GM12874 (cell line): ENCODE results near the gene PLA2G12B.

Source experiments
- TF ChIP-seq, protein P1 (sequence below): IDR thresholded peaks from 2 replicates; pipeline ENCODE4 v1.5.1; 2011; ENCODE audit warnings: low read depth, mild to moderate bottlenecking, control low read depth, low read length, moderate library complexity; ENCODE audit not compliant: insufficient read depth

Gene PLA2G12B

DNA sequence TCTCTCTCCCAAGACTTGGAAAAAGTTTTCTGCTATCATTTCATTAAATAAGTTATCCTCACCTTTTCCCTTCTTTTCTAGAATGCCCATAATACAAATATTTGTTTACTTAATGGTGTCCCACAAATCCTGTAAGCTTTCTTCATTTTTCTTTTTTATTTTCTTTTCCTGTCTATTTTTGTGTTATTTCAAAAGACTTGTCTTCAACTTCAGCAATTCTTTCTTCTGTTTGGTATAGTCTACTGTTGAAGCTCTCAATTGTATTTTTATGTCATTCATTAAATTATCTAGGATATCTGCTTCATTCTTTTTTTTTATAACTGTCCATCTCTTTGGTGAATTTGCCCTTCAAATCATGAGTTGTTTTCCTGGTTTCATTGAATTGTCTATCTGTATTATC lies 25.1 kb upstream of the PLA2G12B start:
- TF ChIP-seq, protein P1, sequence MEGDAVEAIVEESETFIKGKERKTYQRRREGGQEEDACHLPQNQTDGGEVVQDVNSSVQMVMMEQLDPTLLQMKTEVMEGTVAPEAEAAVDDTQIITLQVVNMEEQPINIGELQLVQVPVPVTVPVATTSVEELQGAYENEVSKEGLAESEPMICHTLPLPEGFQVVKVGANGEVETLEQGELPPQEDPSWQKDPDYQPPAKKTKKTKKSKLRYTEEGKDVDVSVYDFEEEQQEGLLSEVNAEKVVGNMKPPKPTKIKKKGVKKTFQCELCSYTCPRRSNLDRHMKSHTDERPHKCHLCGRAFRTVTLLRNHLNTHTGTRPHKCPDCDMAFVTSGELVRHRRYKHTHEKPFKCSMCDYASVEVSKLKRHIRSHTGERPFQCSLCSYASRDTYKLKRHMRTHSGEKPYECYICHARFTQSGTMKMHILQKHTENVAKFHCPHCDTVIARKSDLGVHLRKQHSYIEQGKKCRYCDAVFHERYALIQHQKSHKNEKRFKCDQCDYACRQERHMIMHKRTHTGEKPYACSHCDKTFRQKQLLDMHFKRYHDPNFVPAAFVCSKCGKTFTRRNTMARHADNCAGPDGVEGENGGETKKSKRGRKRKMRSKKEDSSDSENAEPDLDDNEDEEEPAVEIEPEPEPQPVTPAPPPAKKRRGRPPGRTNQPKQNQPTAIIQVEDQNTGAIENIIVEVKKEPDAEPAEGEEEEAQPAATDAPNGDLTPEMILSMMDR, result no peak

DNA sequence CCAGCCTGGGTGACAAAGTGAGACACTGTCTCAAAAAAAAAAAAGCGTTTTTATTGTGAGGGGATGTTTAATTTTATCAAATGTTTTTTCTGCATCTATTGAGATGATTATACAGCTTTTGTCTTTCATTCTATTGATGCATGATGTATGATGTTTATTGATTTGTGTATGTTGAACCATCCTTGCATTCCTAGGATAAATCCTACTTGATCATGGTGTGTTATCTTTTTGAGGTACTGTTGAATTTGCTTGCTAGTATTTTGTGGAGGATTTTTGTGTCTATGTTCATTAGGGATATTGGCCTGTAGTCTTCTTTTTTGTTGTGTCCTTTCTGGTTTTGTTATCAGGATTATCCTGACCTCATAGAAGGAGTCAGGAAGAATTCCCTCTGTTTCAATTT lies 22.3 kb upstream of the PLA2G12B start:
- TF ChIP-seq, protein P1, result no peak

DNA sequence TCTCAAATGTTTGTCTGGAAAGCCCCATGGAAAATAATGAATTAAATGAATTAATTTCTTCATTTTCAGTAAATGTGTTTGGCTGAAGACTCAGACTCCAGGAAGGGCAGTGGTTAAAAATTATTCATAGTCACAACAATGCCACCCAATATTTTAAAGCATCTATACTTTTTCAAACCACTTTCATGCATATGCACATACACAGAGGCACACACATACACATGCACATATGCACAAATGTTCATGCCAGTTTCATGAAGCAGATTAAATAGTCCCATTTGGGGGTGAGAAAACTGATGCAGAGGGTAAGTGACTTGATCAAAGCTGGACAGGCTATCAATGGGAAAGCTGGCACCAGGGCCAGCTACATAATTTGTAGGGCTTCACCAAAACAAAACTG lies 1.4 kb upstream of the PLA2G12B start:
- TF ChIP-seq, protein P1, result no peak

DNA sequence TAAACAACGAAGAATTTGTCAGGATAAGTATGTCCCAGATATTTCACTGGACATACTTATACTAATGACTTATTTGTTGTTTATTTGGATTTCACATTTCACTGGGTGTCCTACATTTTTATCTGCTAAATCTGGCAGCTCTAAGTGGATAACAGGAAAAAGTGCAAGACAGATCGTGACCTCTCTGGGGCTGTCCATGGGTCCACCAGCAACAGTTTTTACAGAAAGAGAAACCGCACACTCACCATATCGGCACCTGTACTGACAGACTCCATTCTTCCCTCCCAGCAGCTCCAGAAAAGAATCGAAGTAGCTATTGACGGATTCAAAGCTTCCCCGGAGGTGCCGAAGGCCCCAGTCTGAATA lies 393 bp downstream of the PLA2G12B start:
- TF ChIP-seq, protein P1, result no peak

DNA sequence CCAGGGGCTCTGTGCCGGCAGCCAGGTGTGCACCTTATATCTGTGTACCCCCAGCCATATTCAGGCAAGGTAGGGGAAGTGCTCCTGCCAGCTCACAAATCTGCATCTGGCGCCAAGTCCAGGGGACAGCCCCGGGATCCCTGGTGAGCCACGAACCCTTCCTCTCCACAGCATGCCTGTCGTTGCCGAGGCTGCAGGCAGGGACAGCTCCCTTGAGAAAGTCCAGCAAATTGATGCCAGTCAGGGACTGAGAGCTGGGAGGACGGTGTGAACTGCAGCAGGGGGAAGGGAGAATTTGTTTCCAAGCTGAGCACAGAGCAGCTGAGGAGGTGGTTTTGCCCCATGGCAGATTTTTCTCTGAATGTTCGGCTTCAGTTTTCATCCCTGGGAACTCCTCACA lies 919 bp downstream of the PLA2G12B start:
- TF ChIP-seq, protein P1, result no peak

DNA sequence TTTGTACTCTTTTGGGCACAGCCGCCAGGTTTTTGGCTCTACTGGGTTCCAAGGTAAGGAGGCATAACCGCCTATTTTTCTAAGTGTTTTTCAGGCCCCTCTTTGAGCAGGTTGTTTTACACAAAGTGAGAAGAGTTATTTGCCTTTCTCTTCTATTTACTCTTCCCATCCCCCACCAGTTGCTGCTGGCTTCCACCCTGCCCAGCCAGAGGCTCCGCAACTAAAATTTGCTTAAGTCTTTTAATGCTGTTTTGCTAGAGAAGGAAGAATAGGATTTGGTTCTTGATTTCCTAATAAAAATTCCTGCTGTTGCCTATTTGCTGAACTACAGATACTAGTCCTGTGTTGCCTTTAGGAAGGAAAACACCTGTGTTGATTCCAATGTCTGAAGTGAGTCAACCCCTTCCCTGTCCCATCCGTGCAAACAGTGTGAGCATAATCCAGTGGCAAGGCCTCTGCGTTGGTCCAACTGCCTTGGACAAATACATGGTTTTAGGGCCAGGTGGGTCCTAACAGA lies 1.9 kb downstream of the PLA2G12B start:
- TF ChIP-seq, protein P1, result no peak

DNA sequence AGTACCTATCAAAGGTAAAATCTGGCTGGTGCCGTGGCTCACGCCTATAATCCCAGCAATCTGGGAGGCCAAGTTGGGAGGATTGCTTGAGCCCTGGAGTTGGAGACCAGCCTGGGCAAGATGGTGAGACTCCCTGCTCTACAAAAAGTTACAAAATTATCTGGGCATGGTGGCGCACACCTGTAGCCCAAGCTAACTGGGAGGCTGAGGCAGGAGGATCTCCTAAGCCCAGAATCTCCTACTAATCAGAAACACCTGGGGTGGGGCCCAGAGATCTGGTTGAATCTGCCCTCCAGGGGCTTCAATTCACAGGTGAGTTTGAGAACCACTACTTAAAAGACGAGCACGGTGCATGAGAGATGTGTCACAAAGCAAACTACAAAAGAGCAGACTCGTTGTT lies 2.4 kb downstream of the PLA2G12B start:
- TF ChIP-seq, protein P1, result no peak

DNA sequence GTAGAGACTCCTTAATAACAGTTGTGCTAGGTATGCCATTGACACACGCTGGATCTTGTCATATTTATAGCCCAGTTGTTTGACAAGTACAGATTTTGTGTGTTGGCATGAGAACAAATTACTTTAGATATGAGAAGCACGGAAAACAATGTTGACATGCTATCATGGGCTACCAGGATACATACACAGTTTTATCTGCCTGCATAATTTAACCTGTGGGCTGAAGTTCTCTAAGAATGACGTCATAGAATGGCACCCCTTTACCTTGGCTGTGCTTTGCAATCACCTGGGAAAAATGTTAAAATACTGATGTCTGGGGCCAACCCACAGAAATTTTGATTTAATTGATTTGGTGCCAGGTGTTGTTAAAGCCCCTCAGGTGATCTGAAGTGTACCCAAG lies 2.8 kb downstream of the PLA2G12B start:
- TF ChIP-seq, protein P1, result no peak
